Measurements from ENCODE around the gene SFSWAP. TPM values are rescaled to one million over a fixed set of nuclear protein-coding genes. Genes with fewer than 3 reads are reported as not detected.

SFSWAP gene
- polyA plus RNA-seq, 3 donors: 7.3 to 33.0 (median 10.7) TPM

- Mint-ChIP-seq H3K36me3 (peaks cover 74 to 95% of the 10 kb centered on the region in 2 donors), H3K27me3 (ENCODE audit: low read depth in 3 of 3) (no peaks in the 10 kb centered on the region), H3K27ac (no peak overlapping the region), H3K9me3 (no peaks in the 10 kb centered on the region), H3K4me3 (no peak overlapping the region), H3K4me1 (no peaks in the 10 kb centered on the region)
- Histone ChIP-seq H3K27ac (ENCODE audit: low read depth in 1 of 2, low read length in 2 of 2) (no peak overlapping the region), H3K4me2 (replicated peaks; ENCODE audit: extremely low read depth, low read length, poor library complexity, severe bottlenecking) (no peak overlapping the region), H3K36me3 (replicated peaks in 1 of 2; ENCODE audit: control insufficient read depth in 1 of 2, insufficient read depth in 2 of 2, low read length in 2 of 2) (peaks cover 71 to 95% of the 10 kb centered on the region in 2 donors), H3K4me1 (ENCODE audit: control insufficient read depth in 1 of 2, insufficient read depth in 2 of 2, low read length in 2 of 2) (no peaks in the 10 kb centered on the region), H3K4me3 (replicated peaks in 1 of 3; ENCODE audit: low read depth in 2 of 3, low read length in 3 of 3) (no peak overlapping the region), H3K9ac (ENCODE audit: insufficient read depth, low read length, poor library complexity, severe bottlenecking) (no peak overlapping the region), H2AFZ (ENCODE audit: insufficient read depth, low read depth, low read length, poor library complexity, severe bottlenecking) (no peak overlapping the region), H3K9me3 (replicated peaks in 1 of 2; ENCODE audit: control insufficient read depth in 1 of 2, insufficient read depth in 1 of 2, low read length in 2 of 2) (no peaks in the 10 kb centered on the region), H3K27me3 (ENCODE audit: control insufficient read depth in 2 of 2, insufficient read depth in 2 of 2, low read length in 2 of 2) (no peaks in the 10 kb centered on the region), H3K79me2 (ENCODE audit: insufficient read depth, low read length) (no peaks in the 10 kb centered on the region), H4K20me1 (ENCODE audit: insufficient read depth, low read length) (peaks cover 36% of the 10 kb centered on the region)
- no peak for TF ChIP-seq CTCF (IDR thresholded peaks at IDR 0.05)
- 97% methylated on average over 9 of the region's 10 CpGs for WGBS (ENCODE audit: insufficient coverage)
- no peak for DNase-seq
- intact Hi-C loops (cut with micrococcal nuclease): no loop called here
These were observed 24.2 kb downstream of the SFSWAP start for GRCh38 chr12:131735153-131735456.

GRCh38 chr12:131735476-131736445, 24.9 kb downstream of the SFSWAP start:
- H3K27ac ChIP-seq (ENCODE audit: low read depth in 1 of 2, low read length in 2 of 2): no peak overlapping the region
- intact Hi-C loops (cut with micrococcal nuclease): no loop called here
- peaks cover 30% of the 10 kb centered on the region for H4K20me1 ChIP-seq (ENCODE audit: insufficient read depth, low read length)
- no peaks in the 10 kb centered on the region for H3K9me3 ChIP-seq (replicated peaks in 1 of 2; ENCODE audit: control insufficient read depth in 1 of 2, insufficient read depth in 1 of 2, low read length in 2 of 2)
- no peaks in the 10 kb centered on the region for H3K4me1 ChIP-seq (ENCODE audit: control insufficient read depth in 1 of 2, insufficient read depth in 2 of 2, low read length in 2 of 2)
- WGBS (ENCODE audit: insufficient coverage): 98% methylated on average over 13 of the region's 15 CpGs
- no peaks in the 10 kb centered on the region for H3K27me3 Mint-ChIP-seq (ENCODE audit: low read depth in 3 of 3)
- H3K9me3 Mint-ChIP-seq: peaks cover 0 to 3% (median 0%) of the 10 kb centered on the region in 7 donors
- no peak overlapping the region for H3K4me3 Mint-ChIP-seq
- H3K27me3 ChIP-seq (ENCODE audit: control insufficient read depth in 2 of 2, insufficient read depth in 2 of 2, low read length in 2 of 2): no peaks in the 10 kb centered on the region
- no peaks in the 10 kb centered on the region for H3K79me2 ChIP-seq (ENCODE audit: insufficient read depth, low read length)
- no peak overlapping the region for H3K9ac ChIP-seq (ENCODE audit: insufficient read depth, low read length, poor library complexity, severe bottlenecking)
- no peak overlapping the region for H2AFZ ChIP-seq (ENCODE audit: insufficient read depth, low read depth, low read length, poor library complexity, severe bottlenecking)
- peak overlapping the region in 2 of 7 donors; percentile 16 to 20 for H3K27ac Mint-ChIP-seq
- H3K4me1 Mint-ChIP-seq: no peaks in the 10 kb centered on the region
- no peak for TF ChIP-seq CTCF (IDR thresholded peaks at IDR 0.05)
- H3K36me3 Mint-ChIP-seq: peaks cover 74 to 95% of the 10 kb centered on the region in 2 donors
- H3K4me3 ChIP-seq (replicated peaks in 1 of 3; ENCODE audit: low read depth in 2 of 3, low read length in 3 of 3): no peak overlapping the region
- H3K4me2 ChIP-seq (replicated peaks; ENCODE audit: extremely low read depth, low read length, poor library complexity, severe bottlenecking): no peak overlapping the region
- no peak for DNase-seq
- H3K36me3 ChIP-seq (replicated peaks in 1 of 2; ENCODE audit: control insufficient read depth in 1 of 2, insufficient read depth in 2 of 2, low read length in 2 of 2): peaks cover 69 to 95% of the 10 kb centered on the region in 2 donors

All from CD14-positive monocyte (primary cell).